ENCODE measurements around the gene GPC5.
"Not testable (repeated sequence)": the region's sequence is repeated elsewhere in the genome, so short reads cannot be mapped to it uniquely, and the experiment has no call there.

GPC5 gene

DNA sequence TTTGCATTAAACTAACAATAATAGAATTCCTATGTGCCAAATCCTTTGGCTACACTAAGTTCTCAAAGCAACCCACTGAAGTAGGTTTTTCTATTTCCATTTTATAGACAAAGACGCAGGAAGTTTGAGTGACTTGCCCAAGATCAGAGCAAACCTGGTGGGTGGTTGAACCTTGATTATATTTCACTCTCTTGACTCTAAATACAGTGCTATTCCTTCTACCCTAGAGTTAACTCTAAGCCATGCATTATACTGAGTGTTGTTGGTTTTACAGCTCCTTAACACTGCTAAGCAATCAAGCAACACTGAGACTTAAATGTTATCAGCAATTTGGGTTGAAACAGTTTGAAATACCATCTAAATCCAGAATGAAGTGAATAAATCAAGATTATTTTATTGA is 1014.6 kb downstream of the GPC5 start:
- DNase-seq = no peak

DNA sequence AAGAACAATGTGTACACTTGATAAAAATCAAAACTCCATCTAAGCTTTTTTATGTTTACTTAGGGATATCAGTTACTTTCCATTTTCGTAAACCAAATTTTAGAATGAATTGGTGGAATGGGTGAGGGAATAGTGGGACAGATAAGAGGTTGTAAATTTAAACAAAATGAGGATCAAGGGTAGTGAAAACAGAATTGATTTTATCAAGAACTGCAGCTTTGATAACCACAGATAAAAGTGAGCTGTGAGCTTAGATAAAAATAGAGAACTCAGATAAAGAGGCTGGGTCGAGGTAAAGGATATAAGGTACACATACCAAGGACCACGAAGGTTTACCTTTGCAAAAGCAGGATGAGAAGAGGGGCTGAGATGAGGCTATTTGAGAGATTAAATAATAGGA is 1015.0 kb downstream of the GPC5 start:
- no peak for DNase-seq

DNA sequence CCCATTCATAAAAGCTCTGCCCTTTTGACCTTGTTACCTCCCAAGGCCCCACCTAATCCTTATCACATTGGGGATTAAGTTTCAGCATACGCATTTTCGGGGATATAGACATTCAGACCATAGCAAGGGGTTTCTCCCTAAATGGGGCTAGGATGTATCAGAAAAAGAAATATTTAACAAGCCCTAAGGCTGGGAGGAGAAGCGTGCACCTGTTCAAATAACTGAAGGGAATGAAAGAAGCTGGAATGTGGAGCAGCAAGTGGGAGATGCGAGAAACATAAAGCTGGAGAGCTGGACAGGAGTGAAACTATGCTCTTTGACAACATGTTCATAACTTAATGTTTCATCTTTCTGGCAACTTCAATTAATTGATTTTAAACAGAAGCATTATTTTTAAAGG is 1016.4 kb downstream of the GPC5 start:
- no peak for DNase-seq

DNA sequence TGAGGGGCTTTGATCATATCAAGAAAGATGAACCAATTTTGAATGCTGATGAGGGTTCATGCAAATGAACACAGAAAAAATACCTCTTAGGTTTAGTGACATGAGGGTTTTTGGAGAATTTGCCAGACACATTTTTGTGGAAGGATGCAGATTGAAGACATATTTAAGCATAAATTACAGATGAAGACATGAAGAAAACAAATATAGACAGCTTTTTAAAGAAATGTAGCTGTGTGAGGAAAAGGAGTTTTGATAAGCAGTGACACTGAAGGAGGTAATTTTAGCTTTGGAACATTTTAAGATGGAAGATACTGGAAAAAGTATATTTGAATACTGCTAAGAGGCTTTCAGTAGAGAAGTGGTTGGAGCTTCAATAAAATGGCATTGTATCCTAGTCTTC is 1017.4 kb downstream of the GPC5 start:
- DNase-seq = no peak

DNA sequence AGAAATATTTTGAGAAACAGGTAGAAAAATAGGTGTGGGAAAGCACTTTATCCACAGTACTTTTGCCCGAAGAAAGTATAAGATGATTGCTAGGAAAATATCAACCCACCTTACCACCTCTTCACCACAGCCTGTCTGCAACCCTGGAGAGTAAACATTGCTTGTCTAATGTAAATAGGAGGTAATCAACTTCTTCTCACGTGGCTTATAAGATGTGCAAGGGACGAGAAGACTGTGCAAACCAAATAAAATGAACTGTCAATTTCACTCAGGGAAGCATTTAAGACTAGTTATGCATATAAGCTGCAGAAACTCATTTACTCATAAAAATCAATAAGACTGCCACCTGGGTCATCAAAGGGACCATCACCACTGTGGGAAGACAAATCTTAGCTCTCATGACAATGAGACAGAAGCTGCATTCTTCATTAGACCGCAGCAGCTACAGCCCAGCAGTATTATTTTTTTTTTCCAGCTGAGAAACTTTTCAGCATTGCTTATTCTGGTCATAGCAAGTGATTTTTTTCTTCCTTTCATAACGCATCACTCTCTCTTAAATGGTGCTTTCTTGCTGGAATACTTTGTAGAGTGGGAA is 1020.5 kb downstream of the GPC5 start:
- DNase-seq = no peak

DNA sequence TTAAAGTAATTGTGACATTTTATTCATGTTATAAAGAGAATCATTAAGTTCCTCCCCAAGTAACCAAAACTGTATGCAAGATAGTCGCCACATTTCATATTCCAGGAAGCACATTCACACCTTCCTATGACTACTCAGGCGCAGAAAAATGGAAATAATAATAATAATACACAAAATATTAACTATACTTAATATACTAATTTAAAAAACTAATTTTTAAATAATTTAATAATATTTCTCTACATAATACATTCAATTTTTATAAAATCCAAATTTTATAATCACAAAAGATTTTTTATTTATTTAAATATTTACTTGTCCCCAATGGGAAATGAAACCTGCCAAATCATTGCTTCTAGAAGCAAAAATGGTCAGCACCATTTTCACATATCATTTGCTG is 1030.8 kb downstream of the GPC5 start:
- DNase-seq = no peak

DNA sequence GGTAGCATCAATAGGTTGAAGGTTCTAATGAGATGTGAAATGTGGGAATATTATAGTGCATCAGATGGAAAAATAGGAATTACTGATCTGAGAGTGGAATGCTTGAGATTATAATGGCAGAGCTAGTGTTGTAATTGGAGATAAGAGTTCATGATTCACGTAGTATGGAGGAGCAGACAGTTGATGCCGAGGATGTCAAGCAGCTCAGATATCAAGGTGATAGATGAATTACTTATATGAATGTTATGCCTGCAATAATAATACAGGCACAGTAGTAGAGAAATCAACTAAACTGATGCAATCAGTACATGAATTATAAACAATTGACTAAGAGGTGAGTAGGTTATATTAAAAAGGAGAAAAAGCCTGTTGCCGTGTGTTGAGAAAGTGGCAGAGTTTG is 1035.0 kb downstream of the GPC5 start:
- peak; percentile 82 for DNase-seq

DNA sequence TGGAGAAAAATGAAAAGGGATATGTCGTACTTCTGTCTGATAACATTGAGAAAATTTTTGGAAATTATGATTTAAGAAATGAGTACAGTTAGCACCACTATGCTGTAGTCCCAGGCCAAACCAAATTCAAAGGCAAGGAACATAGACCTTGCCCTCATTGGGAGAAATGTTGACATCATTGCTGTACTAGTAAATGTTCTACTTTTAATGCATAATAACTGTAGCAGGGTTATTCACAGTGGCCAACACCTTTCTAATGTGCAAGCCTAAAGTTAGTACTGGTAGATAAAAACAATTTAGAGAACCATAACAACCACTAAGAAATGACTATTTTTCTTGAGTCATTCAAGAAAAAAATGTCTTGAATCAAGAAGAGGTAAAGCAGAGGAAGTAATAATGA is 1035.5 kb downstream of the GPC5 start:
- DNase-seq = no peak

DNA sequence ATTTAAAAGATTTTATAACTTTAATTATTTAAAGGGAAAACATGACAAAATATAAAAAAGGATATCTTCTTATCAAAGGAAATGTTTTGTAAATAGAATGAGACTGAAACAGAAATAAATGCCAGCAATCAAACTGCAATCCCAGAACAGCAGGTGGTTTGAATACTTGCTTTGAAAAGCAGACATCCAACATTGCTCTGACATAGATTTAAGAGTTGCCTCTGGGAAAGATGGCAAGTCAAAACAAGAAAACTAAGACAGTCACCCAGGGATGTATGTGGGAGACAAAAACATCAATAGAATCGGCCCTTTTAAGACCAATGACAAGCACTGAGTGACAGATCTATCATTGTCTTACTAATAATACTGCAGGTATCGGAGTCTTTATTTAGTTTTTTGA is 1038.5 kb downstream of the GPC5 start:
- DNase-seq = no peak

DNA sequence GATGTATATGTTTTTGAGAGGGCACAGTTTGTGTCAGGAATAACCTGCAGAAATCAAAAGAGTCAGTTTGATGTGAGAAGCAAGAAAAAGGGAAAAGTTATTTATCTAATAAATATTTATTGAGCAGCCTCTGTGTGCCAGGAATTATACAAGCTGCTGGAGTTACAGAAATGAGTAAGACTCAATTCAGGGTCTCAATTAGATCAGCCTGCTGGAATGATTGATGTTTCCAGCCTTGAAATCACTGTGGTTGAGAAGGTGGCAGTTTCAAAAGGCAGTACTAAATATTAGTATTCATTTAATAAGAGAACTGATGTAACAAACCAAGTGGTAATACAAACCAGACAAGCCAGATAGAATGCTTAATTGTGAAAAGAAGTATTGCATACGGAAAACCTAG is 1045.8 kb downstream of the GPC5 start:
- DNase-seq = no peak

DNA sequence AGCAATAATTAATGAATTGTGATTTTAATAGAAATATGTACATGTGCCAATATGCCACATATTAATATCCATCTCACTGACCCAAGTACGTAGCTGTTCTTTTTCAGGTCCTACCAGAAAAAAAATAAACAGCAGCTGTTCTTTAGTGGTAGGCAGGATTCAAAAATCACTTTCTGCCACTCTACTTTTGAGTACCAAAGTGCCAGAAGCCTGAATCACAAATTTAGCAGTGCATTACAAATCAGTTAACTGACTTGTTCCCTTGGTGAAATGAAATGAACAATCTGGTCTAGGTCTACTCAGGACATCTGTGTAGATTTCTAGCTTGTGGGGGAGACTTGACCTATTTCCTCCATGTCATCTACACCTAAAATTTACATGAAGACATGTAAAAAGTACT is 1052.6 kb downstream of the GPC5 start:
- no peak for DNase-seq

DNA sequence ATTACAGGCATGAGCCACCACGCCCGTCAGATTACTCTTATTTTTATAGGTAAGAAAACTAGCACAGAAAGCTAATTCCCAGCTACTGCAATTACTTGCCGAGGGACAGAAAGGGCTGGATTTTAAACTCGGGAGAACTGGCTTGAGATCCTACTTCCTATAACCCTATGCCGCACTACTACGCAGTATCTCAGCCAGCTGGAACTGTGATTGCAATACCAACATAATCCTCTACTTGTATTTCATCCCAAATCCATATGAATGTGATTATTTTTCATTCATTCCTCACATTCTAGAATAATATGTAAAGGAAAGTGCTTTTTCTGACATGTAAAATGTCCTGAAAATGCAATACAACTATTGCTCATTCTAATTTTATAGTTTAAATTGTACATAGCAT is 1054.4 kb downstream of the GPC5 start:
- DNase-seq = no peak

DNA sequence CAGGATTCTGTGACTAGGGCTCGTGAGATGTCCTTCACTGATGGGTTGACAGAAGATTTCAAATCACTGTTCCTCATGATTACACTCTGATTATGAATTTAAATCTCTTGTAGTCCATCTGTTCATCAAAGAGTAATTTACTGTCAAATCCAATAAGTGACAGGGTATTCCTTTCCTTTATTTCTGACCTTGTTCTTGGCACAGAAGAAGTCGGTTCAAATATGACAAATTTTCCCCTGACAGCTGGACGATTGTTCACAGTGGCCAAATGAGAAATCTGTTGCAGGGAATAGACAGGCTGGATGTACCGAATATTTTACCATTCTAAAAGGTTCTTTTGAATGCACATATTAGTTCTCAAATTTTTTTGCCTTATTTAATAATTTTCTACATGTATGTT is 1060.9 kb downstream of the GPC5 start:
- no peak for DNase-seq

DNA sequence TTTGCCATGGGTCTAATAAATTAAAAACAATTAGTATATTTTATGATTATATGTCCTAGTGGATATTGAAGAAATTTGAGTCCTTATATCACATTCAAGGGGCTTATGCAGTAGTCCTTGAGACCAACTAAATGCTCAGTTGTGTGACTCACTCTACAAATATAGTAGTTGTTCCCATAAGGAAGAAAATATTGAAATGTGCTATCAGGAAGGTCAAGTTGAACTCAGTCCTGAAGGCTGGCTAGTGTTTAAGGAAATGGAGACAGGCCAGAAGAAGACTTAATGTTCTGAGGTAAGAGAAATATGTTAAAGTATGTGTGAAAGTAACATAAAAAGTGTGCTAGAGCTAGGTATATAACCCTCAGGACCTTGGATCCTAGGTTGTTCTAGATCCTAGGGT is 1062.1 kb downstream of the GPC5 start:
- no peak for DNase-seq

DNA sequence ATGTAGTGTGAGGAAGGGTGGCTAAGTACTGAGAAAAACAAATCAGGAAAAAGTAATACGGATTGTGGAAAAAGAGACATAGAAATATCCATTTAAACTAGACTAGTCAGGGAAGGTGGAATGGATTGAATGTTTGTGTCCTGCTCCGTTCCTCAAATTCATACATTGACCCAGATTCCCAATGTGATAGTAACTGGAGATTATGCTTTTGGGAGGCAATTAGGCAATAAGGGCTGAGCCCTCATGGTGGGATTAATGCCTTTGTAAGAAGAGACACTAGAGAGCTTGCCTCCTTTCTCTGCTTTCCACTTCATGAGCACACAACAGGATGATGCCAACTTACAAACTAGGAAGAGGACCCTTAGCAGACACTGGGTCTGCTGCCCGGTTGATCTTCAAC is 1063.0 kb downstream of the GPC5 start:
- DNase-seq = no peak

DNA sequence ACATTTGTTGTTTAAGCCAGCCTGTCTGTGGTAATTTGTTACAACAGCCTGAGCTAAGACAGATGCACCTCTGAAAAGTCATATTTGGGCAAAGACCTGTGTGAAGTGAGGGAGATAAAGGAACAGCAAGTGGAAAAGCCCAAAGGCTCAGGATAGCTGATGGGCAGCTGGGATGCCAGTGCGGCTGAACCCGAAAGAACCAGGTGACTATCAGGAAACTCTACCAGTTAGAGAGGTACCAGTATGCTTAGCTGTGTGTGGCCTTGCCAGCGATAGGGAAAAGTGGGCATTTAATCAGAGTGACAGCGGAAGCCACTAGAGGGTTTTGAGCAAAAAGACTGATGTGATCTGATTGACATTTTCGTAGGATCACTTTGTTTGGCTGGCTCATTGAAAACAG is 1063.4 kb downstream of the GPC5 start:
- DNase-seq = no peak

DNA sequence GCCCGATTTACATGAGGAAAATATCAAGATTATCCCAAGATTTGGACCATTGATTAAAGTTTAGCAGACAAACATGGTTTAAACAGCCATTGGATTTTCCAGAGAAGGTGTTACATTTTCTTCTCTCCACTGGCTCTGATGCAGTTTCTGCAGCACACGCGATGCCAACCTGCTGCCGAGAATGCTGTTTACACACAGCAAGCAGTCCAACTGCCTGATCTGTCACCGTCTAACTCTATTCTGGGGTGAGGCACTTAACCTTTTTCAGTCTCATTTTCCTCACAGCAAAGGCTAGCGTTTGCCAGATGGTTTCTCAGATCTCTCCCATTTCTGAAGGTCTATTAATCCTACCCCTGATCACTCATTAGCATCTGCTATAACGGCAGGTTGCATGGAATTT is 1064.7 kb downstream of the GPC5 start:
- DNase-seq = no peak

DNA sequence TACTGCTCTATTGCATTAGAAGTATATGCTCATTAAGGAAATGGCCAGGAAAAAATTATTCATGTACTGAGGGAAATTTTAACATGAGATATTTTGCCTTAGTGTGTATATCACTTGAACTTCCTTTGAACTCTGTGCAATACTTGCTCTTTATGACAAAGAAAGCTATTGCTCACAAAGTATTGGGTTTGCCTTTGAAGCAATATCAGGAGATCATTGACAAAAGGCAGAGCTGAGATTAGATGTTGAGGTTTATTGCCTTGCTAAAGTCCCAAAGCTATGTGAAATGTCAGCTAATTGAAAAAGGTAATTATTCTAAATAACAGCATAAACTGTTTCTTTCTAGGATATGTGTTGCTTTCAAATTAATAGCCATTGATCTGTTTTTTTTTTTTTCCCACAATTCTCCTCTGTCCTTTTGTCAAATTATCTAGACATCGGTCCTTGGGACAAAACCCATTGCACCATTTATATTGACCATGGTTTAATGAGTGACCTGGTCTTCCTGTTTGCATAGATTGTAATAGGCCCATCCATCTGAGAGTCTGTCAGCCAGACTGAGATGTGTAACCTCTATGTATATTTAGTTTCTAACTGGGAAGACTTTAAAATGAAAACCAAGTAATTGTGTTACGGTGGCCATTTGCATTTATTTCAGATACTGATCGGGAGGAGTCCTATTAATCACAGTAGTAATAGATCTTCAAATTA is 1075.5 kb downstream of the GPC5 start:
- no peak for DNase-seq

DNA sequence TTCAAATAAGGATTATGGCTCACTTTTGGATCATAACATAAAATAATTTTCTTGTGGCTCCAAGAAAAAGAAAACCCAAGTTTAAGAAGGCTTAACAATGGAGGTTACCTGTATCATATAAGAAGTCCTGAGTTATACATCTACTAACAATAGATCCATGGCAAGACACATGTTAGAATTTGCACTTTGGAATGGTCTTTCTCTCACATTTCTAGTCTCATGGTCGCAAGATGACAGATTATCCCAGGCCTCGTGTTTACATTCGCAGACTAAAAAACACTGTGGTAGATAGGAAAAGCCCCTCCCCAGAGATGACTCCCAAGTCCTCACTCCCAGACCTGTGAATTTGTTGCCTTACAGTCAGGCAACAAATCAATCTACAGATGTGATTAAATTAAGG is 1082.0 kb downstream of the GPC5 start:
- DNase-seq = no peak

DNA sequence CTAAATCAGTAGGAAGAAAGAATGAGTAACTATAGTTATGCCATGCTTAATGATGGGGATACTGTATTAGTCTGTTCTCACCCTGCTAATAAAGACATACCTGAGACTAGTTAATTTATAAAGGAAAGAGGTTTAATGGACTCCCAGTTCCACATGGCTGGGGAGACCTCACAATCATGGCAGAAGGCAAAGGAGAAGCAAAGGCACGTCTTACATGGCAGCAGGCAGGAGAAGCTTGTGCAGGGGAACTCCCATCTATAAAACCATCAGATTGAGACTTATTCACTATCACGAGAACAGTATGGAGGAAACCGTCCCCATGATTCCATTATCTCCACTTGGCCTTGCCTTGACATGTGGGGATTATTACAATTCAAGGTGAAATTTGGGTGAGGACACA is 1084.4 kb downstream of the GPC5 start:
- not testable (repeated sequence) for DNase-seq

DNA sequence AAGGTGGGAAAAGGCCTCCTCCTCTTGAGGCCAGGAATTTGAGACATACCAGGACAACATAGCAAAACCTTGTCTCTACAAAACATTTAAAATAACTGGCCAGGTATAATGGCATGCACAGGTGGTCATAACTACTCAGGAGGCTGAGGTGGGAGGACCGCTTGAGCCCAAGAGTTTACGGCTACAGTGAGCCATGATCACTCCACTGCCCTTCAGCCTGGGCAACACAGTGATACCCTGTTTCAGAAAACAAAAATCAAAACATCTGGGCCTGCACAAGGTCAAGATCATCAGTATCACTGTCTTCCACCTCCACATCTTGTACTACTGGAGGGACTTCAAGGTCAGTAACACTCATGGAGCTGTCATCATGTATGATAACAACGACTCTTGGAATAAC is 1085.5 kb downstream of the GPC5 start:
- DNase-seq = no peak

DNA sequence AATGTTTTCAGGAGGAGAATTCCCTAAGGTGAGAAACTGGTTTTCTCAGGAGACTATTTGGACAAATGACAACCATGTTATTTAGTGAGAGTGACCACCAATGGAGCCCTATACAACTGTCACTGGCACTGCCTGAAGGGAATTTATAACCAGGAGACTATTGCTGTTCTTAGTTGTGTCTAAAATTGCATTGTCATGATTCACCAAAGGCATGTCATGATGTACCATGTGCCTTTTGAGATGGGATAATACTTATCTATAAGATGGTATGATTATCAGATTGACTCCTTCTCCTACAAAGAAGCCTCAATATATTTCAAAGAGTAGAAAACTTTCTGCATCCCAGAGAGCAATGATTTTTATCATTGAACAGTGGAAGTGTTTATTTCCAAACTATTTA is 1088.8 kb downstream of the GPC5 start:
- DNase-seq = no peak

DNA sequence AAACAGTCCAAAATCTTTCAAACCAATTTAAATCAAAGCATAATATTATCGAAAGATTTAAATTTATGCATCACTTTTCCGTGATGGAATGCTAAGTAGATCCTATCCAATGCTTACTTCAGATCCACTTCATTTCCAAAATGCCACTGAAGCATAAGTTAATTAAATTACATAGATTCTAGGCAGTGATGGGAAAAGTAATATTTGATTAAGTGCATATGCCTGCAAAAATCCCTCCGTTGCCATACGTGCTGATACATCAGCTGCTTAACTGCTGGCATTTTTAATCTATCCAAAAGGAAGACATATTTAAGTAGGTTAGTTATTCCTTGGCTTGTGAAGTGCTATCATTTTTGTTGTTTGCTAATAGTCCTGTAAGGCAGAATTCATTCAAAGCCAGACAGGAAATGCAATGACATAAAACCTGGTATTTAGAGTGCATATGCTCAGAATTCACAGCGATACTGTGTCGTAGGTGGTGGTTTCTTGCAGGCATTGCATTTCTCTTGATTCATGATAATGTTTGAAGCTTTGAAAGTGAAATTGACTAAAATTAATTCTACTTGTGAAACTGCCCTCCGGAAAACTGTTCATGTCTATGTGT is 1089.9 kb downstream of the GPC5 start:
- no peak for DNase-seq

DNA sequence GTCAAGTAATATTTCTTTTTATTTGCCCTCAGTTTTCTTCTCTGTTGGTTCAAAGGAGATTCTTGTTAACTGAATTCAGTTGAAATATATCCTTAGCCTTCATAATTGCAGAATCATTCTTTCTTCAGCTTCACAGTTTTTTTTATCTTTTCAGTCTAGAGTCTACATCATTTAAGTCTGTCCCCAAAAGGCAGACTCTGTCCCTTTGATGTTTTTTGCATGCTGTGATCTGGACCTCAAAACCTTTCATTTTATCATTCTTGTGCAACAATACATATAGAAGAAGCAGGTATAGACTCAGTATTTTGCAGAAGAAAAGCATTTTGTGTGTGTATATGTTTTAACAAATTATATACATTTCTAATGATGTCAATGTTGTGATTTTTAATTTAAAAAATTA is 1093.4 kb downstream of the GPC5 start:
- no peak for DNase-seq

DNA sequence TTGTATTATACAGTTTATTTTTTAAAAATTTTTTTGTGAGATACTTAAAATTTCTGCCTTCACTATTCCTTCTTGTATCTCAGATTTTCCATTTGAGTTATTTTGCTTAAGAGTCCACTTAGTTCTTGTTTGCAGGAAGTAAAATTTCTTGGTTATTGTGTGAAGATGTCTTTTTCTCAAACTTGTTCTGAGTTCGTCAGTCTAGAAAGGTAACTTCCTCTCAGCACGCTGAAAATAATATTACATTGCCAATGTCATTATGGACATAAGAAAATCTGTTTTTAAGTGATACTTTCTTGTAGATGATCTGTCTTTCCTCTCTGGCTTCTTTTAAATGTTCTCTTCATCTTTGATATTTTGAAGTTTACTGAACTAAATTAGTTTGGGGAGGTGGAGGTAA is 1096.5 kb downstream of the GPC5 start:
- no peak for DNase-seq

All from NCI-H226 (cell line).